Activated gamma-delta T cell treated with Interleukin-2 at 50 U/mL for 16 hours (primary cell): ENCODE data around the gene ZFHX3.

ENCODE experiments used
- DNase-seq: peaks from one replicate; pipeline ENCODE4 v3.0.0-alpha.2; 2020

ZFHX3 gene

DNA sequence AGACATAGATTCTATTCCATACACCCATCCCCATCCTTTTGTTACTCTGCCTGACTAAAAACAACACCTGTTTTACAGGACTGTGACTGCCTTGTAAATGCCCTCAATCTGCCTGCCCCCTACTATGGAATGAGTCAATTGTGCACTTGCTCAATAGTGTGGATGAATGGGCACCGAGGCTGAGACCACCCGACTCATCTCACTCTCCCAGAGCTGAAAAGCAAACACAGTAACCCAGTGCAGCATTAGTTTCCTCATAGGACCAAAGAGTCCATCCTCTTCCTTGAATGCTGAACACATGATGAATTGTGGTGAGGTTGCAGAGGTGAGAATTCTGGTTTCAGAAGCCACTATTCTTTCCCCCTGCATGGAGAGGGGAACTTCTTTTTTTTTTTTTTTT lies 233.7 kb downstream of the ZFHX3 start:
- no peak for DNase-seq

DNA sequence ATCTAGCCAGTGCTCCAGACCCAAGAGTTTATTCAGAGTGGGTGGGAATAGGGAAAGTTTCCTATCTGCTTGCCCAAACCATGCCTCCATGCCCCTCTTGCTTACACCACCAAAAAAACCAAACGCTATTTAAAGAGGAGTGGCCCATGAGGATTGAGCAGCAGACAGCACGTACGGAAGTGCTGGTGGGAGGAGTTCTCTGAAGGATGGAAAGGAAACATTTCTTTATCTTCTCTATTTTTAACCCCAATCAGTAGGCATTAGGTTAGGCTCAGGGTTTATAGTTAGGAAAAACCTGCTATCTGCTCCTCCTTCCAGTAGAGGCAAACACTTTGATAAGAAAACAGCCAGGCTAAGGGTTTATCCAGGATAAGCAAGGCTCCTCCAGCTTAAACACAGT lies 235.3 kb downstream of the ZFHX3 start:
- DNase-seq = no peak

DNA sequence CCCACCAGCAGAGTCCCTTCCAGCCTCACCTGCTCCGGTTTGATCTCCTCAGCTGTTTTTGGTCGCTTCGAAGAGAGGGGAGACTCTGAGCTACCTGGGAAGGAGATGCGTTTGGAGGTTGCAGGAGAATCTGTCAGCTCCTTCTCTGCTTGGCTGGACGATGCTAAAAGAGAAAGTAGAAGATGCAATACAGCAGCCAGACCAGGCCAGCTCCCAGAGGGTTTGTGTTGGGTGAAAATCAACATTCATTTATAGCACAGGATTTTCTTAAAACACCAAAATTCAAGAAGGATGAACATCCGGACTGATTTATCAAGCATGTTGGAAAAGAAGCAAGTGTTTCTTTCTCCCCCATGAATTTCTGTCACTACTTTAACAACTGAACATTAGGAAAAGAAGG lies 236.1 kb downstream of the ZFHX3 start:
- no peak for DNase-seq

- no peak for DNase-seq
These were observed 236.7 kb downstream of the ZFHX3 start for GRCh38 chr16:72811188-72811720.

DNA sequence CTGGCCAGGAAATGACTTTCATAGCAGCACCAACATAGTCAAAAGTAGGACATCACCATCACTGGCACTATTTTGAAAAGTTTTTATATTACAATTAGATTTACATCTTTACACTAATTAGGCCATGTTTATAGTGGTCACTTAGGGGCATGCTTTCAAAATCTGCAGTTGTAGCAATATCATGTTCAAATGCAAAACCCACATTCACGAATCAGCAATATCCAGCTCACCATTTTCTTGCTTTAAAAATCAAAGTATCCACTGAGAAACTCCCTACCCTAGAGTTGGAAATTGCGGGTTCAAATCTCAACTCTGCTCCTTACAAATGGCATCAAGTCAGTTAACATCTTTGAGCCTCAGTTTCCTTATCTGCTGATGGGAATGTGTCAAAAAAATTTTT lies 237.4 kb downstream of the ZFHX3 start:
- DNase-seq = no peak

DNA sequence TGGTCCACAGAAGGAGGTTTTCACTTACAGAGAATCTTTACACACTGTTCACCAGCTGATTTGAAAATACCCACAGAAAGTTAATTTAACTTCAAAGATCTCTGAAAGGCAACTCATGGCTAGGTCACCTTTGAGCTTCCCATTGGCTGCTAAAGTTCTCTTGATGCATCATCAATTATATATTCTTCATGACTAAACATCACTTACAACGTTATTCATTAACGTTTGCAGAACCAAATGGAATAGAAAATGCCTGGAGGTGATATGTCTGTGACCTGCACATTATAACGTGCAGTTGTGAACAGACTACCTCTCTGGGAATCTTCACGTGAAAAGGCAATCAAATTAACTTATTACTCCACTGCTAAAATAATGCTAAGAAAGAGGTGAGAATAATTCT lies 238.5 kb downstream of the ZFHX3 start:
- DNase-seq = no peak

DNA sequence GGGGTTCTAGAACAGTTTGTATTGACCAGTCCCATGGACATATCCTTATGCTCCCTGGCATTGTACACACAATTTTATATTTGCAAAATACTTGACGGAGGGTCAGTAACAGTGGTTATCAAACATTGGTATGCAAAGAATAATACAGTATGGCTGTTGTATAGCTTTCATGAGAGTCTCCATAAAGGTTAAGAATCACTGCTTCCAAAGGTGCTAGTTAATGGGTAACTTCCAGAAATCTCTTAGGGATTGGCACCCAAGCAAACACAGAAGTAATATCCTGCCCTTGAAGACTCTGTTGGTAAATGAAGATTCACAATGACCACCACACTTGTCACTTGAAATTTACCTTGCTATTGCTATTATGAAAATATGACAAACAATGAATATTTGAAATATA lies 239.2 kb downstream of the ZFHX3 start:
- no peak for DNase-seq

DNA sequence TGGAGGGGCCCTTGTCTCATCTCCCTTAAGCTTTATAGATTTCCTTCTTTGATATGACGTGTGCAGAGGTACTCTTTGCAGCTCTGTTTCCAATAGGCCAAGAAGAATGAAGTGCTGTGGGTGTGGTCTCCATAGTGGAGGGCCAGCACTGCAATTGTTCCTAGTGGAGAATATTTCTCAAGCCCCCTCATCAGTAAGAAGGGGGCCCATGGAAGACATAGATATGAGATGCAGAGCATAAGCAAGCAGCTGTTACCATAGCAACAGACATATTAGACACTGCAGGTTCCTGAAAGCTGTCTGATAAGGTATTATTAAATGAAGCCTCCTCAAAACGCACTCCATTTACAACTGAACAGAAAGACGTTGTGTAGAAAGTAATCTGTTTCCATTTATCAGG lies 240.7 kb downstream of the ZFHX3 start:
- no peak for DNase-seq

- DNase-seq = no peak
These were observed 242.4 kb downstream of the ZFHX3 start for GRCh38 chr16:72805486-72805885.

- DNase-seq = no peak
These were observed 247.3 kb downstream of the ZFHX3 start for GRCh38 chr16:72800524-72801161.

GRCh38 chr16:72798264-72798663 lies 249.7 kb downstream of the ZFHX3 start:
- DNase-seq = no peak

DNA sequence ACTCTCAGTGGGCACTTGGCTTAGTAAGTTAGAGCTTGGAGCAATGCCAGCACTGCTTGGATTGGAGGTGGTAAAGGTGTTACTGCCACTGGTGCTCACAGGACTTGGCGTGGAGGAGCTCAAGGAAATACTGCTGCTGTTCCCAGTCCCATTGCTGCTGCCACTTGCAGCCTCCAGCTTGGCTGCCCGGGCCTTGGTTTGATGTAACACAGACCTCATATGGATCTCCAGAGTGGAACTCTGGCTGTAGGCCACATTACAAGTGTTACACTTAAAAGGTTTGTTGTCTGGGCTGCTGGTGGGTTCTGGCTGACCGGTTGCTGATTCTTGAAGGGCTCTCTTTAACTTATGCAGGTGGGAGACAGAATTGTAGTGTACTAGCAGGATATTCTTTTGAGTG lies 250.3 kb downstream of the ZFHX3 start:
- DNase-seq = no peak

DNA sequence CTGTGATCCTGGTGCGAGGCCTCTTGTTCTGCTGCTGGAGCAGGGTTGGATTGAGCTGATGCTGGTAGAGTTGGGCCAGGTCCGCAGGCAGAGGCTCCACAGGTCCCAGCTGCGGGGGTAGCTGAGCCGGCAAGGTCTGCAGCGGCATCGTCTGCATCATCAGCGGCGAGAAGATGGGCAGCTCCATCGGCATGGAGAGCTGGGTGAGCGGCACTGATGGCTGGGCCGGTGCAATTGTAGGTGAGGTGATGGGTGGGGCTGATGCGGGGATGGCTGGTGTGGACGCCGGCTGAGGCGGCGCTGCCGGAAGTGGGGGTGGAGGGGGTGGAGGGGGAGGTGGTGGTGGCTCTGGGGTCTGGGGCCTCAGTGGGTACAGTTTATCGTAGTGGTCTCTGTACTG lies 251.7 kb downstream of the ZFHX3 start:
- no peak for DNase-seq

GRCh38 chr16:72794986-72795385 lies 252.9 kb downstream of the ZFHX3 start:
- DNase-seq = no peak

DNA sequence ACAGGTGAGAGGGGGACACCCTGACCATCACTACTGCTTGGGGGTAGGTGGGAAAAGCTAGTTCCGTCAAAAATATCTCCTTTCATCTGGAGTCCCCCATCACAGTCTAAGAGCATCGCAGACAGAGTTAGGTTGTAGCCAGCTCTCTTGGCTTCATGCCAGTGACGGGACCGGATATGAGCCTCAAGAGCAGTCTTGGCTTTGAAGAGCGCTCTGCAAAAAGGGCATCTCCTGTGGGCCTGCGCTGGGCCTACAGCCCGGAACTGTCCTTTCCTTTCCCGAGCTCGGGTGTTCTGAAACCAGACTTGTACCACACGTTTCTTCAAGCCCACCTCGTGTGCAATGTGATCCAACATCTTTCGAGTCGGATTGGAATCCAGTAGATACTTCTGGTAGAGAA lies 253.6 kb downstream of the ZFHX3 start:
- no peak for DNase-seq

DNA sequence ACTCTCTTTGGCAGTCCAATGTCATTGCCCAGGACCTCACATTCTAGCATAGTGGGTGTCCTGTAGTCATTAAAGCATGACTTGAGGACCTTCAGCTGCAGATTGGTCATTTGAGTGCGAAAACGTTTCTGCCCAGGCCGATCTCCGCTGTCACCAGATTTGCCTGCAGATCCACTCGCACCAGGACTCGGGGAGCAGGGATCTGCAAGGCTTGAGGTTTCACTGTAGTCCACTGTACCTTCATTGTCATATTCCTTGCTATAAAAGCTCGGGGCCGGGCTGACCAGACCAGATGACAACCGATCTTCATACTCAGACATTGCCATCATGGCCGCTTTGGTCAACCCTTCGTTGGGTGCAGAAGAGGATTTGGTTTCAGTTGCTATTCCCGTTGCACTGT lies 254.2 kb downstream of the ZFHX3 start:
- DNase-seq = no peak

DNA sequence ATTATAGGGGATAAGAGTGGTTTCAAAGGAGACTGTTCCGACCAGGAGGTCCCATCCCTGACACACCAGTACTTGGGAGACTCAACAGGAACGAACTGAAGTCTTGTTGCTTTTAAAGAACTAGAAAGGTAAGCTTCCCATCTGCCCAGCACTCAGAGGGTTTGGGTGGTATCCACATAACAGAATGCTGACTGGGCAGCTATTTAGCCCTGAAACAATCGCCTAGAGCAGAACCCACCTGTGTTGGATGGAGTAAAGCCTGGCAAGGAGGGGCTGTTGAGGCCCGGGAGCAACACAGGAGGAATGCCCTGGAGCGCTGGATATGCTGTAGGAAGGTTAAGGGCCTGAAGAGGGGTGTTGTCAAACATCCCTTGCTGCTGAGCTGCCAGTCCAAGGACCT lies 254.9 kb downstream of the ZFHX3 start:
- DNase-seq = no peak

- DNase-seq = no peak
These were observed 256.1 kb downstream of the ZFHX3 start for GRCh38 chr16:72791786-72792185.

DNA sequence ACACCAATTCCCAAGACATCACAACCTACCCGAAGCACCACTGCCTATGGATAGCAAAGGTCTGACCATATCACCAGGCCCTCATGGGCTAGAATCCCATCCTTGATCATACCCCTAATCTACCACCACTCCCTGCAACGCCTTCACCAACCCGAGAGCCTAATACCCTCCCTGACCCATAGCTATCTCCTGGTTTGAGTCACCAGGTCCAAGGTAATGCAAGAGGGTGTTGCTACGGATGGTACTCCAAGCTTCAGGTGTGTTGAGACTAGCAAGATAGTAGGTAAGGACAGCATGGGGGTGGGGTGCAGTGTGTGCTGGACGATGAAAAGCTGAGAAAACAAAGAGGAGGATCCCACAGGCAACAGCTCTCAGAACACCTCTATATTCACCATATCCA lies 258.0 kb downstream of the ZFHX3 start:
- no peak for DNase-seq

DNA sequence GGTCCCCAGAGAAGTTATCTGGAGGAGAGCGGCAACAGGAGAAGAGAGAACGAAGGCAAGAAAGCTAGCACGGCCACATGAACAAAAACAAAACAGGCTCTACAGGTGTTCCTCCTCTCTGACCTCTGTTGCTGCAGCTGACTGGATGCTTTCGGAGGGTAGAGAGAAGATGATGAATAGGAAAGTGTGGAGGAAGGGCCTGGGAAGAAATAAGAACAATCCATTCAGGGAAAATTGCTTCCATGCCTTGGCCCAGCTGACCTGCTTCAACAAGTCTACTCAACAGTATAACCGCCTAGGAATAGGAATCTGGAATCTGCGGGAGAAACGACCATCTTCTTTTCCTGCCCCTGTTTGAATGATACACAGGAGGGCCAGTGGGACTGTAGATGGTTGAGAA lies 258.5 kb downstream of the ZFHX3 start:
- DNase-seq = no peak

DNA sequence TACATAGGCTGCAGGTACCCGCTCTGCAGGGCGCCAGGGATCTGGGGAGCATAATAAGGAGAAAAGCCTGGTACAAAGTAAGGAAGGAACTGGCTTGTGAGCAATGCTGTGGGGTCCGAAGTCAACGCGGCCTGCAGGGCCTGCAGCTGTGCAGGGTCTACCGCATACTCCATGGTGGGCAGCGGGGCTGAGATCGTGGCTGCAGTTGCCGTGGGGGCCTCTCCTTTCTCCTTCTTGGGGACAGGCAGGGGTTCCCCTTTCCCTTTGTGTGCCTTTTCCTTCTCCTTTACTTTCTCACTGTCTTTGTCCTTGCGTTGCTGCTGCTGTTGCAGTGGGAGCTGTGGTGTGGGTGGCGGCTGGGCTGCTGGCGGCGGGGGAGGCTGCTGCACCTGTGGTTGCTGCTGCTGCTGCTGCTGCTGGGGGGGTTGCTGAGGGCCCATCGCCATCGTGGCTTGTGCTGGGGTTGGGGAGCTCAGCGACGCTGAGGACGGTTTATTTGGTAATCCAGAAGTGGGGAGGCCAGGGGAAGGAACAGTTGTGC lies 259.6 kb downstream of the ZFHX3 start:
- DNase-seq = no peak

DNA sequence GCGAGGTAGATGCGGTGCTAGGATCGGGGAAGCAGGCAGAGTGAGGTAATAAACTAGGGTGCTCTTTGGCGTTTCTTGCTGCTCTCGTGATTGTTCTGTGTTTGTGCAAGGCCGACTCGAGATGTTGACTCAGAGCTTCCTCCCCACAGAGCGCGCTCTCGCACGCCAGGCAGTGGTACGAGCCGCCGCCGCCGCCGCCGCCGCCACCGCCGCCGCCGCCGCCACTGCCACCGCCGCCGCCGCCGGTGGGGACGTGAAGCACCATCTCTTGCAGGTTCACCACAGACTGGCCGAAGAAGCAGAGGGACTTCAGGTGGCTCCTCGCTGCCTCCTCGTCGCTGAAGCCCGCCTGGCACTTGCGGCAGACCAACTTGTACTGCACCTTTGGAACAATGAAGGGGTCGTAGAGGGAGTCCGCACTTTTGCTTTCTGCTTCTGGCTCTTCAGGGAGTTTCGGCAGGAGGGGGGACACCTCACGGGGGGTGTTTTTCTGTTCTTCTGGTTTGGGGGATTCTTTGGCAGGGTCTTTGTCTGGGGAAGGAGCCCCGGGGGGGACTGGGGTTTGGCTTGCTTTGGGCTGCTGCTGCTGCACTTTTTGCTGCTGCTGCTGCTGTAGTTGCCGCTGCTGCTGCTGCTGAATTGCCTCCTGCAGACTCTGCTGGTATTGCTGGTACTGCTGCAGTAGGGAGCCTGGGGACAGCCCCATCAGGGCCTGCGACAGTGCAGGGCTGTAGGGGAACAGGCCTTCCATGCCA lies 260.2 kb downstream of the ZFHX3 start:
- peak; percentile 55 for DNase-seq

- DNase-seq = no peak
These were observed 260.8 kb downstream of the ZFHX3 start for GRCh38 chr16:72787130-72787513.

DNA sequence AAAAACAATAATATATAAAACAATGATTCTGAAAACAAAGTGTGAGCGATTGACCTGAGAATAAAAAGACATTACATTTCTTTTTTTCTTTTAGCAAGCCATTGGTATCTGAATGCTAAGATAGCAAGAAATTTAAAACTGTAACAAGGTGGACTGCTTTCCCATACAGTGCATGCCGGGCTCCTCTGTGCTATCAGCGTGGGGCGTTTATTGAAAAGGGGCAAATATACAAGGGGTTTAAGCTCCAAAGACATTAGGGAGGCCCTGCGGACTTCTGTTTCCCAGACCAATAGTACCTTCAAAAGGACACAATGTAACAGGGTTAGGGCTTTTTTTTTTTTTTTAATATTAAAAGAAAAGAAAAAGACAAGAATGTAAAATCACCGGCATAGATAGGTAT lies 261.3 kb downstream of the ZFHX3 start:
- no peak for DNase-seq
